Activated CD4-positive, alpha-beta T cell treated with anti-CD3 and anti-CD28 coated beads, Interleukin-2, amount 50 U/mL, for 4 hours (primary cell): ENCODE measurements around the gene NT5DC4.
"Not testable (repeated sequence)": the region's sequence is repeated elsewhere in the genome, so short reads cannot be mapped to it uniquely, and the experiment has no call there.

Experiments
- DNase-seq, 2 experiments: peaks; one replicate each; pipeline ENCODE4 v3.0.0-alpha.2; 2020

The NT5DC4 gene

GRCh38 chr2:112701052-112701451, 19.8 kb upstream of the NT5DC4 start:
- DNase-seq, result no peak

GRCh38 chr2:112703684-112704083, 17.1 kb upstream of the NT5DC4 start:
- no peak for DNase-seq

GRCh38 chr2:112705575-112705974, 15.2 kb upstream of the NT5DC4 start:
- DNase-seq, result no peak

GRCh38 chr2:112706170-112706664, 14.6 kb upstream of the NT5DC4 start:
- DNase-seq, result no peak

GRCh38 chr2:112706947-112707346, 13.9 kb upstream of the NT5DC4 start:
- not testable (repeated sequence) for DNase-seq

GRCh38 chr2:112708968-112709367, 11.9 kb upstream of the NT5DC4 start:
- no peak for DNase-seq

GRCh38 chr2:112709703-112710102, 11.1 kb upstream of the NT5DC4 start:
- no peak for DNase-seq

GRCh38 chr2:112710956-112711750, 9.7 kb upstream of the NT5DC4 start:
- no peak for DNase-seq

- DNase-seq, result no peak
Observed at GRCh38 chr2:112712465-112712864, 8.4 kb upstream of the NT5DC4 start.

- peak; percentile 41 to 42 for DNase-seq
Observed at GRCh38 chr2:112712903-112713584, 7.8 kb upstream of the NT5DC4 start.

- DNase-seq, result no peak
Observed at GRCh38 chr2:112713585-112713925, 7.3 kb upstream of the NT5DC4 start.

- DNase-seq, result no peak
Observed at GRCh38 chr2:112713926-112714325, 6.9 kb upstream of the NT5DC4 start.

GRCh38 chr2:112714331-112714730, 6.5 kb upstream of the NT5DC4 start:
- no peak for DNase-seq

GRCh38 chr2:112714836-112715631, 5.8 kb upstream of the NT5DC4 start:
- no peak for DNase-seq

- not testable (repeated sequence) for DNase-seq
Observed at GRCh38 chr2:112716094-112716493, 4.7 kb upstream of the NT5DC4 start.

GRCh38 chr2:112716826-112717352, 3.9 kb upstream of the NT5DC4 start:
- DNase-seq, result not testable (repeated sequence)

GRCh38 chr2:112718863-112719370, 1.9 kb upstream of the NT5DC4 start:
- no peak for DNase-seq

GRCh38 chr2:112721819-112722522, 1.2 kb downstream of the NT5DC4 start:
- no peak for DNase-seq

- DNase-seq, result no peak
Observed at GRCh38 chr2:112722816-112723546, 2.2 kb downstream of the NT5DC4 start.

GRCh38 chr2:112723547-112723940, 2.7 kb downstream of the NT5DC4 start:
- DNase-seq, result no peak

GRCh38 chr2:112723995-112724394, 3.2 kb downstream of the NT5DC4 start:
- no peak for DNase-seq
